HCT116 (cell line): Measurements from ENCODE around the gene ELFN1.

ENCODE experiments used
- ATF3 ChIP-seq: IDR thresholded peaks from 2 replicates; pipeline ENCODE4 v1.6.1; 2012
- CTCF ChIP-seq, 3 experiments: fragments of 200-600 bp in 1 of 3; sonication (generic) in 1 of 3; IDR thresholded peaks in 2 of 3; conservative IDR thresholded peaks in 1 of 3; 2 replicates each; pipeline ENCODE4 v1.5.1; 2012 to 2017; ENCODE audit warnings: low read depth in 2 of 3, low read length in 2 of 3, antibody characterized with exemption in 1 of 3, borderline replicate concordance in 1 of 3, control low read depth in 1 of 3, mild to moderate bottlenecking in 1 of 3, mixed read lengths in 1 of 3, mixed run types in 1 of 3, moderate library complexity in 1 of 3; ENCODE audit not compliant: insufficient read depth in 1 of 3
- EGR1 ChIP-seq: IDR thresholded peaks from 2 replicates; pipeline ENCODE4 v1.6.1; 2012; ENCODE audit warnings: low read depth
- EZH2 ChIP-seq: fragments of 200-600 bp; sonication (generic); IDR thresholded peaks from 2 replicates; pipeline ENCODE4 v1.6.1; 2017; ENCODE audit warnings: antibody characterized with exemption, mixed run types
- EZH2phosphoT487 ChIP-seq: fragments of 200-600 bp; IDR thresholded peaks from 2 replicates; pipeline ENCODE4 v1.6.1; 2018; ENCODE audit warnings: antibody characterized with exemption, borderline replicate concordance
- JUND ChIP-seq: IDR thresholded peaks from 2 replicates; pipeline ENCODE4 v1.6.1; 2012
- POLR2A ChIP-seq: IDR thresholded peaks from 2 replicates; pipeline ENCODE4 v1.7.0; 2011; ENCODE audit warnings: borderline replicate concordance; ENCODE audit not compliant: insufficient read depth, insufficient read length; ENCODE audit errors: extremely low read depth
- POLR2AphosphoS5 ChIP-seq: IDR thresholded peaks from 2 replicates; pipeline ENCODE4 v1.6.1; 2011; ENCODE audit warnings: mild to moderate bottlenecking, low read depth, low read length, moderate library complexity
- SRF ChIP-seq: IDR thresholded peaks from 2 replicates; pipeline ENCODE4 v1.6.1; 2012; ENCODE audit warnings: low read depth
- YY1 ChIP-seq: IDR thresholded peaks from 2 replicates; pipeline ENCODE4 v1.6.1; 2011; ENCODE audit warnings: low read length, low read depth, moderate library complexity, mild to moderate bottlenecking; ENCODE audit not compliant: insufficient replicate concordance; ENCODE audit errors: extremely low read depth
- ZFX ChIP-seq: fragments of 450-650 bp; IDR thresholded peaks from 2 replicates; pipeline ENCODE4 v1.6.1; 2017

GRCh38 chr7:1713502-1714484 is 43.7 kb downstream of the ELFN1 start:
- no peak for TF ChIP-seq CTCF (IDR thresholded peaks at IDR 0.05 in 2 of 3, conservative IDR thresholded peaks at IDR 0.05 in 1 of 3; ENCODE audit: borderline replicate concordance in 1 of 3, insufficient read depth in 1 of 3, low read depth in 2 of 3, low read length in 2 of 3)
- TF ChIP-seq POLR2A = no peak
- no peak for TF ChIP-seq POLR2AphosphoS5
- no peak for TF ChIP-seq EGR1
- TF ChIP-seq JUND = no peak
- no peak for TF ChIP-seq ATF3
- no peak for TF ChIP-seq YY1
- no peak for TF ChIP-seq ZFX
- no peak for TF ChIP-seq SRF
- no peak for TF ChIP-seq EZH2
- no peak for TF ChIP-seq EZH2phosphoT487
